ENCODE results near the gene ZBED2.
"Not testable (repeated sequence)": the region's sequence is repeated elsewhere in the genome, so short reads cannot be mapped to it uniquely, and the experiment has no call there.

ZBED2 gene

DNA sequence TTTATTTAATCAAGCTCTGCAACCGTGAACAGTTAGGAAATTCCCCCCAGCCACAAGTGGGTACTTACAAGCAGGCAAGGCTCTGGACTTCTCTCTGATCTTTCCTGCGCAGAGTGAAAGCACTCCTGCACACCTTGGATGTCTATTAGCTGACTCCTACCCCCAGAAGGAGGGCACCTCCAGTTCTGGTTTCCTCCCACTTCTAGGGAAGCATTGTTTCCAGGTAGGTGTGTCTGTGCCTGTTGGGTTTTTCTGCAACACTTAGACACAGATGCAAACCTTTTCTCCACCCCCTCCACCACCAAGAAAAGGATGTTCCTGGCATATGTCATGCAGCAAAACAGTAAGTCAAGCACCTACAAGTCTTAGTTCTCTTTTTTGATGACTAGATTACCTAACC lies at the start of gene ZBED2:
Gene ZBED2 (minus strand): TSS at position 115 of the 400 bp plus-strand sequence. CDS start 1,145 bp downstream, outside the sequence.
- no peak for DNase-seq (ENCODE audit: extremely low spot score, insufficient read length, low read depth)
- peak; percentile 76 for FAIRE-seq

DNA sequence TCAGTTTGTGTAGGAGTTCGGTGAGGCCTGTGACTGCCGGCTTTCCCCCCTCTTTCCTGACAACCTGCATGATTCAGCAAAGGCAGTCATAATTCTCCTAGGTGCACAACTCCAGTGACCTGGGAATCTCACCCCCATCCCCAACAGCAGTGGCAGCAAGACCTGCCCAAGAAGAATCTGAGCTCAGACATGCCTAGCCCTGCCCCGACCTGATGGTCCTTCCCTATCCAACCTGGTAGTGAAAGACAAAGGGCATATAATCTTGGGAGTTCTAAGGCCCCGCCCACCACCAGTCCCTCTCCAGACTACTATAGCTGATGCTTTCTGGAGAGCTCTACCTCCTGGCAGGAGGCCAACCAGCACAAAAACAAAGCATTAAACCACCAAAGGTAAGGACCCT lies 44.2 kb upstream of the ZBED2 start:
- FAIRE-seq, result no peak

DNA sequence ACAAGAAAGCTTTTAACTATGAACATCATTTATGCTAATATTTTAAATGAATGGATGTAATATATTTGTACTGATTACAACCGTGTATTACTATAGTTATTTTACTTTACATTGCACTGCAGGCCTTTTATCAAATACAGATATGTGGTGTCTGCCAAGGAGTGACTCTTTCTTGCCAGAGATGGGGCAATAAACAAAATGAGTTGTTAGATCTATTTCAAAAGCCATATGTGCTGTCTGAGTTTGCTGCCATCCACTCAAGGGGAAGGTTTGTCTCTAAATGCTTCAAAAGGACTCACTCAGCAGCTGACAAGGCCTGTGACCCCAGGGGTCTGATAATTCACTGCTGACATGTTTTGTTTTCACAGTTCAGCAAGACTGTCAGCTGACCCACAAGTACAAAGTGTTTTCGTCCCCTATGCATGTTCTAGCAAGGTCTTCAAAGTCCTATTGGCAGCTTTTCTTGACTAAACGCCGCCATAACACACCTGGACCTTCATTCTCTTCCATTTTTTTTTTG lies 41.3 kb upstream of the ZBED2 start:
- FAIRE-seq (no peak), DNase-seq (ENCODE audit: extremely low spot score, insufficient read length, low read depth) (no peak)

More for the DNA sequence above, 44.2 kb upstream of the ZBED2 start:
- DNase-seq (ENCODE audit: extremely low spot score, insufficient read length, low read depth), result no peak

GRCh38 chr3:111635403-111635802 lies 40.3 kb upstream of the ZBED2 start:
- FAIRE-seq (no peak), DNase-seq (ENCODE audit: extremely low spot score, insufficient read length, low read depth) (no peak)

GRCh38 chr3:111630638-111631037 lies 35.5 kb upstream of the ZBED2 start:
- not testable (repeated sequence) for FAIRE-seq; DNase-seq (ENCODE audit: extremely low spot score, insufficient read length, low read depth)

- not testable (repeated sequence) for DNase-seq (ENCODE audit: extremely low spot score, insufficient read length, low read depth); FAIRE-seq
Observed at GRCh38 chr3:111629018-111629417, 33.9 kb upstream of the ZBED2 start.

- DNase-seq (ENCODE audit: extremely low spot score, insufficient read length, low read depth), result no peak
- FAIRE-seq, result no peak
Observed at GRCh38 chr3:111627092-111627491, 31.9 kb upstream of the ZBED2 start.

DNA sequence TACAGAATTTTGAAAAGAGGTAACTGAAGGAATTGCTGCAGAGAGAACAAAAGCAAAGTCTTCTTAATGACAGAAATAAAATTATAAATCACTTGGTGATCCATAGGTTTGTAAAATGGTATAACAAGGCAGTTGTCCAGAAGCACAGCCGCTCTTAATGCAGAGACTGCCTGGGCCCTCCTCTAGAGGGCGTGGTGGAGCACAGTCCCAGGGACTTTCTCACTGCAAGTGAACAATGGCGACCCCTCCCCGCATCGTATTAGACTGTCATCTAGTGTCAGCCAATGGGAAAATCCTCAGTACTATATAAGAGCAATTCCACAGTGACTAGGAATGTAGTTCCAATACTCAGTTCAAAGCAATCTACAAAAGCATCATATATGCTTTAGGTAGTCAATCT lies 26.4 kb upstream of the ZBED2 start:
- FAIRE-seq (no peak), DNase-seq (ENCODE audit: extremely low spot score, insufficient read length, low read depth) (no peak)

GRCh38 chr3:111619833-111620232 lies 24.7 kb upstream of the ZBED2 start:
- FAIRE-seq (no peak), DNase-seq (ENCODE audit: extremely low spot score, insufficient read length, low read depth) (no peak)

DNA sequence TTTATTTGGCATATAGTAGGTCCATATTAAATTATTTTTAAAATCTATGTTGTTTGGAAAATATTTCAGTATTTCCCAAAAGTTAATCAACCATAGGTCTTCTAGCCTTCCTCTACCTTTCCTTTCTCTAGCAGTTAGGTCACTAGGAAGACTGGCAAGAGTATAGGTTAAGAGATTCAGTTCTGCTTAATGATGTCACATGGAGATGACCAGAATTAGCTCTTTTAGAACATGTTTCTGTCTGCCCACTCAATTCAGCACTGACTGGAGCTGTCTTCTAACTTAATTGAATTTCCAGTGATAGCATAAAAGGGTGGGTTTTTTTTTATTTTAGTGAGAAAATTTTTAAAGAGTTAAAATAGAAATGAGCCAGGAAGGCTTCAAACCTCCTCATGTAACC lies 23.8 kb upstream of the ZBED2 start:
- no peak for DNase-seq (ENCODE audit: extremely low spot score, insufficient read length, low read depth)
- no peak for FAIRE-seq

- no peak for DNase-seq (ENCODE audit: extremely low spot score, insufficient read length, low read depth)
- no peak for FAIRE-seq
Observed at GRCh38 chr3:111617912-111618601, 22.9 kb upstream of the ZBED2 start.

GRCh38 chr3:111617406-111617805 lies 22.3 kb upstream of the ZBED2 start:
- FAIRE-seq (no peak), DNase-seq (ENCODE audit: extremely low spot score, insufficient read length, low read depth) (no peak)

DNA sequence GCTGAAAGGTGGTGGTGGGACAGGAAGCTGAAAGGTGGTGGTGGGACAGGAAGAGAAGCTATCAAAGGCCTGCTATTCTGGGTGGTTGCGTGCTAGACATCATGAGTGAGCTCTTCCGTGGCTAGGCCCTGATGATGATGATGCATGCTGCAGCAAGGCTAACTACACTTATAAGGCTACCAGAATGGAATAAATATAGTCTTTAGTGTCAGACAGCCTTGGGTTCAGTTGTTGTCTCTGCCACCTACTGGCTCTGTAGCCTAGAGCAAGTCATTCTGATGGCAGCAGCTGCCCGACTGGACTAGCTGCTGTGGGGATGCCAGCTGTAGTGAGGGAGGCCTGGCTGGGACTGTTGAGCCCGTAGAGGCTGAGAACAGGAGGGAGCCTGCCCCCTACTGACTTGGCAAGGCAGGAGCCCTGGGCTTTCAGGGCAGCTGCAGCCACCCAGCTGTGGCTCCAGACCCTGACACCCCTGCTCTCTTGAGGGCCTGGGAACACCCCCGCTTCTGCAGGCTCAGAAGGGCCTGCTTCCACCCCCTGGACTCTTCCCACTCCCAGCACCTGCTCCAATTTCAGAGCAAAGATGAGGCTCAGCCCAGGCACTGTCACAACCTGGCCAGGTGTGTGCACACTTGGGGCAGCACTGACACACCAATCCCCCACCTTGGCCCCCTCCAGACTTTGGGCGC lies 21.4 kb upstream of the ZBED2 start:
- DNase-seq (ENCODE audit: extremely low spot score, insufficient read length, low read depth) (no peak), FAIRE-seq (peak; percentile 88)

DNA sequence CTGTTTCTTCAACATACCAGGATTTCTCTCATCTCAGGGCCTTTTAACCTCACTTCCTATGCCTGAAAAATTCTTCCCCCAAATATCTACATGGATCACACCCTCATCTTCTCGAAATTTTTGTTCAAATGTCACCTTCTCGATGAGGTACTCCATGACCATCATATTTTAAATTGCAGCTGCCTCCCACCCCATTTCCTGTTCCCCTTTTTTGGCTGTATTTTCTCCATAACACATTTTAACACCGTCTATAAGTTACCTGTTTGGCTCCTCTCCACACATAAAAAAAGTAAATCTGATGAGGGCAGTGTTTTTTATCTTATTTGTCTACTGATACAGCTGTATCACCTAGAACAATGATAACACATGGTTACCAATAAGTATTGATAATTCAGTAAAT lies 20.7 kb upstream of the ZBED2 start:
- DNase-seq (ENCODE audit: extremely low spot score, insufficient read length, low read depth) (no peak), FAIRE-seq (no peak)

- FAIRE-seq (no peak), DNase-seq (ENCODE audit: extremely low spot score, insufficient read length, low read depth) (no peak)
Observed at GRCh38 chr3:111613294-111613693, 18.1 kb upstream of the ZBED2 start.

DNA sequence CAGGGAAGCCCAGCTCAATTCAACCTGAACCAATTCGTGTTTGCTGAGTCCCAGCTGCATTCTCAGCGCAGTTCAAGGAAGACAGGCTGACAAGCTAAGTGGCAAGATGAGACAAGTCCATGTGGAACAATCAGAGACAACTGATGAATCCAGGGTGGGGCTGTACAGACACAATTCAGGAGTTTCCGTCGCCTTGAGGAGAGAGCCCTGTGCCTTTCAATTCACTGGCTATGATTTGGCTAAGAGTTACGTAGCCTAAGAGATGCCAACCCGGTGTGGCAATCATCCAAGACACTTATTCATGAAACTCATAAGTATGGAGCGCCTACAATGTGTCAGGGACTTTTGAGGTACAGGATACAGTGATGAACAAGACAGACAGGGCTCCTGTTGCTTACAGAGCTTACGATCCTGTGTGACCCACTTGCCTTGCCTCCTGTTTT lies 15.5 kb upstream of the ZBED2 start:
- DNase-seq (ENCODE audit: extremely low spot score, insufficient read length, low read depth) (no peak), FAIRE-seq (peak; percentile 24)

DNA sequence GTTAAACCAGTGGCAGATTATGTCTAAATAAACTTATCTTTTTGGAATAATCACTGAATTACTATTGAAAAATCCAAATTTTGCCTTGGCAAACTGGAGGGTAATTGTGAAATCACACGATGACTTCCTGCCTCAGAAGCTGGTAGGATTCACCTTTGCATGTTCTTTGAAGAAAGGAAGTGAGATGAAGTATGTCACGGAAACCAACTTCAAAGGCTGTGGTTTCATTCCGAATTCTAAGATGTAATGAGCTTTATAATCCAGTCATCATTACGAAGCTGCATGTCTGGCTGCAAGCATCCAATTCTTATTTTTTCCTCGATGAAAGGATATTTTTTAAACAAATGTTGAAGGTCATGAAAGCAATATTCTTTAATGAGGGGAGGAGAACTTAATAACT lies 15.0 kb upstream of the ZBED2 start:
- DNase-seq (ENCODE audit: extremely low spot score, insufficient read length, low read depth), result no peak
- peak; percentile 96 for FAIRE-seq

- no peak for DNase-seq (ENCODE audit: extremely low spot score, insufficient read length, low read depth)
Observed at GRCh38 chr3:111609700-111610099, 14.6 kb upstream of the ZBED2 start.

DNA sequence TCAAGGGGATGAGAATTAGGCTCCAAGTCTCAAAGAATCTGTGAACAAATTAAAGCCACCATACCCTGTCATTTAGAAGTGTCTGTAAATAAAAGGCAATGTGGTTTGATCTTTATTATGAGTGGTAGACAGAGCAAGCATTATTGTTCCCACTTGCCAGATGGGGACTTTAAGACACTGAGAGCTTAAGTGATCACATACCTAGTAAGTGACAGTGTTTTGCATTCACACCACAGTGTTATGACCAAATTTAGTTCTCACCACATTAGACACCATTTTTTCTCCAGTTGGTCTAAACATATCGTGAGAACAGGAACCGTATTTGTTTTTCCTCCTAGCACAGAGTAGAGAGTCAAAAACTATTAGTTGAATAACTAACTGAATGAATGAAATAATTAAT lies 13.2 kb upstream of the ZBED2 start:
- no peak for DNase-seq (ENCODE audit: extremely low spot score, insufficient read length, low read depth)
- peak; percentile 70 for FAIRE-seq

More at GRCh38 chr3:111609700-111610099, 14.6 kb upstream of the ZBED2 start:
- peak; percentile 45 for FAIRE-seq

- FAIRE-seq (no peak), DNase-seq (ENCODE audit: extremely low spot score, insufficient read length, low read depth) (no peak)
Observed at GRCh38 chr3:111607240-111607920, 12.2 kb upstream of the ZBED2 start.

GRCh38 chr3:111605493-111605892 lies 10.3 kb upstream of the ZBED2 start:
- DNase-seq (ENCODE audit: extremely low spot score, insufficient read length, low read depth) (no peak), FAIRE-seq (no peak)

Data from GM18507 (cell line).